ENCODE measurements around the gene GJB6.
A peak's percentile ranks its signal among the peaks of the same experiment; 100 is the strongest.

Gene GJB6

GRCh38 chr13:20222553-20222952, 9.6 kb downstream of the GJB6 start:
- no peak for DNase-seq

- DNase-seq = peak; percentile 93 to 95
Measured at GRCh38 chr13:20221772-20222171, 10.3 kb downstream of the GJB6 start.

GRCh38 chr13:20219577-20219976, 12.5 kb downstream of the GJB6 start:
- no peak for DNase-seq

GRCh38 chr13:20217168-20217567, 15.0 kb downstream of the GJB6 start:
- DNase-seq = no peak

- DNase-seq = no peak
Measured at GRCh38 chr13:20209948-20210347, 22.2 kb downstream of the GJB6 start.

- DNase-seq = no peak
Measured at GRCh38 chr13:20206698-20207235, 25.4 kb downstream of the GJB6 start.

GRCh38 chr13:20206065-20206697, 25.9 kb downstream of the GJB6 start:
- DNase-seq = no peak

GRCh38 chr13:20198781-20199180, 33.3 kb downstream of the GJB6 start:
- DNase-seq = no peak

- DNase-seq = peak; percentile 51 to 57
Measured at GRCh38 chr13:20197361-20197834, 34.7 kb downstream of the GJB6 start.

GRCh38 chr13:20195801-20196200, 36.3 kb downstream of the GJB6 start:
- DNase-seq = no peak

GRCh38 chr13:20193907-20194631, 38.0 kb downstream of the GJB6 start:
- DNase-seq = no peak

- no peak for DNase-seq
Measured at GRCh38 chr13:20193162-20193906, 38.8 kb downstream of the GJB6 start.

- no peak for DNase-seq
Measured at GRCh38 chr13:20192836-20193161, 39.3 kb downstream of the GJB6 start, which contains the start of gene GJB2. TSS of gene GJB2 (minus strand) at chr13:20192938. CDS start at chr13:20189581, 3,357 bp downstream.

- no peak for DNase-seq
Measured at GRCh38 chr13:20192158-20192835, 39.8 kb downstream of the GJB6 start.

- no peak for DNase-seq
Measured at GRCh38 chr13:20191311-20192157, 40.6 kb downstream of the GJB6 start.

- no peak for DNase-seq
Measured at GRCh38 chr13:20190481-20191310, 41.4 kb downstream of the GJB6 start.

- no peak for DNase-seq
Measured at GRCh38 chr13:20190076-20190475, 42.0 kb downstream of the GJB6 start.

- peak in 1 of 2 experiments; percentile 6 for DNase-seq
Measured at GRCh38 chr13:20188667-20189553, 43.2 kb downstream of the GJB6 start.

GRCh38 chr13:20186771-20187170, 45.3 kb downstream of the GJB6 start:
- no peak for DNase-seq
